Naive B cell (primary cell): ENCODE data around the gene ARHGAP8. TPM values are rescaled to one million over a fixed set of nuclear protein-coding genes. Genes with fewer than 3 reads are reported as not detected.

Experiments
- ATAC-seq, 2 donors: fragments of 150-1000 bp; cut with Tn5 transposase; 2 replicates each; pipeline ENCODE4 v1.10.0; 2021; ENCODE audit warnings: low read depth in 2 of 2, mild to moderate bottlenecking in 2 of 2, moderate library complexity in 2 of 2
- DNase-seq: peaks from one replicate; pipeline ENCODE4 v3.0.0; 2022
- H3K27ac Mint-ChIP-seq, 6 donors: one replicate each; pipeline ENCODE4 v1.8.0; 2020 to 2022; ENCODE audit warnings: mild to moderate bottlenecking in 6 of 6, mixed read lengths in 6 of 6, moderate library complexity in 5 of 6, inconsistent platforms in 2 of 6
- H3K27me3 Mint-ChIP-seq, 3 donors: one replicate each; pipeline ENCODE4 v1.8.0; 2021 to 2022; ENCODE audit warnings: mixed read lengths in 3 of 3, mild to moderate bottlenecking in 1 of 3
- H3K36me3 Mint-ChIP-seq, 2 donors: one replicate each; pipeline ENCODE4 v1.8.0; 2020 to 2022; ENCODE audit warnings: mixed read lengths in 2 of 2, inconsistent platforms in 1 of 2, mild to moderate bottlenecking in 1 of 2
- H3K4me1 Mint-ChIP-seq, 3 donors: one replicate each; pipeline ENCODE4 v1.8.0; 2020 to 2022; ENCODE audit warnings: mixed read lengths in 3 of 3, inconsistent platforms in 1 of 3, mild to moderate bottlenecking in 1 of 3, moderate library complexity in 1 of 3
- H3K4me3 Mint-ChIP-seq, 8 donors: one replicate each; pipeline ENCODE4 v1.8.0; 2020 to 2022; ENCODE audit warnings: mild to moderate bottlenecking in 8 of 8, mixed read lengths in 8 of 8, moderate library complexity in 8 of 8, inconsistent platforms in 2 of 8
- H3K9me3 Mint-ChIP-seq, 7 donors: one replicate each; pipeline ENCODE4 v1.8.0; 2020 to 2022; ENCODE audit warnings: mixed read lengths in 7 of 7, mild to moderate bottlenecking in 5 of 7, inconsistent platforms in 2 of 7, moderate library complexity in 1 of 7
- polyA plus RNA-seq, 6 donors: library from polyadenylated mRNA; unstranded; fragments of 300-500 nt; fragmentation: Illumina TruSeq; gene quantifications; one replicate each; pipeline ENCODE4 v1.2.3, GENCODE V29; 2021; ENCODE audit warnings: low read depth in 6 of 6

ARHGAP8 gene
- polyA plus RNA-seq, 6 donors from 2014 or later, result 0.17 TPM; not detected in 5

- DNase-seq (no peak), ATAC-seq (no peak)
- no peaks in the 10 kb centered on the region for H3K36me3 Mint-ChIP-seq
- no peaks in the 10 kb centered on the region for H3K9me3 Mint-ChIP-seq
- no peak overlapping the region for H3K27ac Mint-ChIP-seq
- no peak overlapping the region for H3K4me3 Mint-ChIP-seq
- no peaks in the 10 kb centered on the region for H3K27me3 Mint-ChIP-seq
- peaks cover 14 to 26% (median 22%) of the 10 kb centered on the region in 3 donors for H3K4me1 Mint-ChIP-seq
Observed at GRCh38 chr22:44712962-44713361, 39.4 kb upstream of the ARHGAP8 start.

- Mint-ChIP-seq H3K4me3 (no peak overlapping the region), H3K9me3 (no peaks in the 10 kb centered on the region), H3K27ac (no peak overlapping the region)
Observed at GRCh38 chr22:44714703-44715350, 37.5 kb upstream of the ARHGAP8 start.

DNA sequence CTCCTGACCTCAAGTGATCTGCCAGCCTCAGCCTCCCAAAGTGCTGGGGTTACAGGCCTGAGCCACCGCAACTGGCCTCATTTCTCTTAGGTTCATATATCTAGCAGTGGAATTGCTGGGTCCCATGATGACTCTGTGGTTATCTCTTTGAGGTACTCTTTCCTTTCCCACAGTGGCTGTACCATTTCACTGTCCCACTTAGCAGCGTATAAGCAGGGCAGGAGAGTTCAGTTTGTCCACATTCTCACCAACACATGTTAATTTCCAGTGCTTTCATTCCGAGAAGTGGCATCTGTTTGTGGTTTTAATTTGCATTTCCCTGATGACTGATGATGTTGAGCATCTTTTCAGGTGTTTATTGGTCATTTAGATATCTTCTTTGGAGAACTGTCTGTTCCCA is 34.0 kb upstream of the ARHGAP8 start:
- H3K4me3 Mint-ChIP-seq, result no peak overlapping the region
- H3K36me3 Mint-ChIP-seq, result peaks cover 0 to 6% of the 10 kb centered on the region in 2 donors
- H3K9me3 Mint-ChIP-seq, result no peaks in the 10 kb centered on the region
- DNase-seq (no peak), ATAC-seq (peak in 1 of 2 donors; percentile 45)
- H3K4me1 Mint-ChIP-seq, result no peaks in the 10 kb centered on the region
- no peaks in the 10 kb centered on the region for H3K27me3 Mint-ChIP-seq
- no peak overlapping the region for H3K27ac Mint-ChIP-seq

More at GRCh38 chr22:44714703-44715350, 37.5 kb upstream of the ARHGAP8 start:
- Mint-ChIP-seq H3K4me1 (peaks cover 14 to 24% (median 19%) of the 10 kb centered on the region in 3 donors), H3K27me3 (no peaks in the 10 kb centered on the region), H3K36me3 (peaks cover 0 to 6% of the 10 kb centered on the region in 2 donors)
- DNase-seq (no peak), ATAC-seq (no peak)

DNA sequence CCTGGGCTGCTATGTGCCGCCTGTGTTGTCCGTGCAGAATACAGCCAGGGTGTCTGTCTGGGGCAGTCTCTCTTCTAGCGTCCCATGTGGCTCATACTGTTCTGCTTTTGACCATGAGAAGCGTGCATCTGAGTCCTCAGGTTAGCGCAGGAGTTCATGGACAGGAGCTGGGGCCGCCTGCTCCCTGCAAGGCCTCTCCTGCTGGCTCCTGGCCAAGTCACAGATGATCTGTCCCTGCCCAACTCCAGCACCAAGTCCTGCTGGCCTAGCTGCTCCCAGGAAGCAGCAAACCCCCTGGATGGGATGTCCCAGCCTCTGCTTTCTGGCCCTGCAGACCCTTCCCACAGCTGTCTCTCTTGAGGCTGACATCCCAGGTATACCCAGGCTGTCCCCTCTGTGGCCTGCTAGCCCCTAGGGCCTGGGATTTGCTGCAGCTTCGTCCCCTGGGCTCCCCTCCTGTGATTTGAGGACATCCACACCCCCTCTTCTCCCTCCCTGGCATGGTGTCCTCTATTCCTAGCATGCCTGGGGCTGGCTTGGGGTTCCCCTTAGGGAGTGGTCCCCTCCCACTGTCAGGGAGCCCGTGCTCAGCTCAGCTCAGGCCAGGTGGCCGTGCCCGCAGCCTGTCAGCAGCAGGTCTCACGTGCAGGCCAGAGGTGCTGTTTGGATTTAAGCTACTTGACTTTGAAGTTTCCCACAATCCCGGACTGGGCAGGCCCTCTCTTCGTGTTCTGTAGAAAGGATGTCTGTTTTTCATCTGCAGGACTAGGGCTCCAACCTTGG is 32.6 kb upstream of the ARHGAP8 start:
- Mint-ChIP-seq H3K27me3 (no peaks in the 10 kb centered on the region), H3K27ac (peak overlapping the region in 1 of 6 donors; percentile 69), H3K36me3 (peaks cover 0 to 6% of the 10 kb centered on the region in 2 donors), H3K9me3 (no peaks in the 10 kb centered on the region), H3K4me3 (no peak overlapping the region), H3K4me1 (no peaks in the 10 kb centered on the region)
- ATAC-seq, result no peak
- no peak for DNase-seq

DNA sequence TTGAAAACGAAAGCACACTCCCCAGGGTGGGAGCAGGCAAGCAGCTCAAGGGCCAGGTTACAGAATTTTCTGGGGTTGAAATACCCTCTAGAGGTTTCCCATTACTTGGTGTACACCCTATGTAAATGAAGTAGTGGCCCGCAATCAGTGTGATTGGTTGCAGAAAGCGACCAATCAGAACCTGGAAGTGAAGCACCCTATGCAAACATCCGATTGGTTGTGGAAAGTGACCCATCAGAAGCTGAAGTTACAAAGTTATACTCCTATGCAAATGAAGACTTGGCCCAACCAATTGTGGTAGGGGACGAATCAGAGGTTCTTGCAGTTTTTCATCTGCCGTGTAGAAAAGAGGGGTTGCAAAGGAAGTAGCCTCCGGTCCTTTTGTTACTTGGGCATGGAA is 31.2 kb upstream of the ARHGAP8 start:
- no peak overlapping the region for H3K4me3 Mint-ChIP-seq
- H3K36me3 Mint-ChIP-seq, result peaks cover 0 to 6% of the 10 kb centered on the region in 2 donors
- H3K27ac Mint-ChIP-seq, result peak overlapping the region in 1 of 6 donors; percentile 42
- DNase-seq, result no peak
- H3K4me1 Mint-ChIP-seq, result no peaks in the 10 kb centered on the region
- no peak for ATAC-seq
- no peaks in the 10 kb centered on the region for H3K9me3 Mint-ChIP-seq
- H3K27me3 Mint-ChIP-seq, result no peaks in the 10 kb centered on the region

DNA sequence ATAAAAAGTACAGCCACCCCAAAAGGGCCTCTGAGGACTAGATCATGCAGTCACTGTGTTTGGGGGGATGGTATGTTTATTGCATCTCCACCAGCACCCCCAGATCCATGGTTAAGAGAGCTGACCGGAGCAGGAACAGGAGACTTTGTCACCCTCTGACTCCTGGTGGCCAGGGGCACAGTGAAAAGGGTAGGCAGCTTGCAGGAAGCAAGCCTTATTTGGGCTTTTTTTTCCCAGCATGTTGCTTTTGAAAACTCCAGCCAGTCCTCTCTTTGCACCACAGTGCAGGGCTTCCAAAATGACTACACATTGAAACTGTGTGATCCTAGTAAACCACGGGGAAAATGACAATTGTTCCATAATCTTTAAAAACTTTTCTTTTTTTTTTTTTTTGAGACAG is 29.8 kb upstream of the ARHGAP8 start:
- no peak for DNase-seq
- Mint-ChIP-seq H3K4me3 (no peak overlapping the region), H3K4me1 (no peaks in the 10 kb centered on the region), H3K36me3 (peaks cover 0 to 6% of the 10 kb centered on the region in 2 donors), H3K27me3 (no peaks in the 10 kb centered on the region), H3K9me3 (no peaks in the 10 kb centered on the region), H3K27ac (no peak overlapping the region)
- no peak for ATAC-seq

GRCh38 chr22:44723801-44724200 is 28.6 kb upstream of the ARHGAP8 start:
- DNase-seq, result no peak
- H3K36me3 Mint-ChIP-seq, result peaks cover 0 to 1% of the 10 kb centered on the region in 2 donors
- H3K27me3 Mint-ChIP-seq, result no peaks in the 10 kb centered on the region
- no peak overlapping the region for H3K27ac Mint-ChIP-seq
- H3K4me3 Mint-ChIP-seq, result no peak overlapping the region
- ATAC-seq, result no peak
- H3K4me1 Mint-ChIP-seq, result no peaks in the 10 kb centered on the region
- no peaks in the 10 kb centered on the region for H3K9me3 Mint-ChIP-seq

GRCh38 chr22:44724416-44724815 is 28.0 kb upstream of the ARHGAP8 start:
- Mint-ChIP-seq H3K4me3 (peak overlapping the region in 1 of 8 donors; percentile 47), H3K36me3 (no peaks in the 10 kb centered on the region), H3K27me3 (no peaks in the 10 kb centered on the region), H3K27ac (peak overlapping the region in 1 of 6 donors; percentile 54), H3K4me1 (no peaks in the 10 kb centered on the region), H3K9me3 (no peaks in the 10 kb centered on the region)
- ATAC-seq, result no peak
- no peak for DNase-seq

- no peak overlapping the region for H3K27ac Mint-ChIP-seq
Observed at GRCh38 chr22:44724859-44725258, 27.5 kb upstream of the ARHGAP8 start.

DNA sequence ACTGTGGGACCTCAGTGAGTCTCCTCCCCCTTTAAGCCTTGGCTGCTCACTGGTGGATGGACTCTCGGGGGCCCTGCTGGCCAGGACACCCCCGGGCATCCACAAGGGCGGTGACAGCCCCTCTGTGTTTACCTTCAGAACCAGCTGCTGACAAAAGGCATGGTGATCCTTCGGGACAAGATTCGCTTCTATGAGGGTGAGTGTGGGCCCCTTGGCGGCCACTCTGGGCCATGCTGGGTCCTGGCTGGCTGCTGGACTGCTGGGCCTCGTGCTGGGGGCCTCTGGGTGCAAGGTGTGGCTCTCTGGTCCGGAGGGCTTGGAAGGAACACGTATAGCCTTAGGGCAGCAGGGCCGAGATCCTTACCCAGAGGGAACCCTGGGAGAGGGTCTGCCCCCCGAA is 25.9 kb upstream of the ARHGAP8 start:
- no peak overlapping the region for H3K27ac Mint-ChIP-seq
- DNase-seq, result no peak
- no peak overlapping the region for H3K4me3 Mint-ChIP-seq
- peaks cover 0 to 5% (median 0%) of the 10 kb centered on the region in 3 donors for H3K27me3 Mint-ChIP-seq
- peaks cover 0 to 4% (median 0%) of the 10 kb centered on the region in 3 donors for H3K4me1 Mint-ChIP-seq
- no peak for ATAC-seq
- H3K36me3 Mint-ChIP-seq, result no peaks in the 10 kb centered on the region
- H3K9me3 Mint-ChIP-seq, result no peaks in the 10 kb centered on the region

More at GRCh38 chr22:44724859-44725258, 27.5 kb upstream of the ARHGAP8 start:
- DNase-seq (no peak), ATAC-seq (no peak)
- Mint-ChIP-seq H3K9me3 (no peaks in the 10 kb centered on the region), H3K4me3 (no peak overlapping the region), H3K4me1 (no peaks in the 10 kb centered on the region), H3K36me3 (no peaks in the 10 kb centered on the region), H3K27me3 (no peaks in the 10 kb centered on the region)

- peaks cover 0 to 5% (median 0%) of the 10 kb centered on the region in 3 donors for H3K27me3 Mint-ChIP-seq
- no peak overlapping the region for H3K27ac Mint-ChIP-seq
- H3K4me1 Mint-ChIP-seq, result peaks cover 0 to 4% (median 0%) of the 10 kb centered on the region in 3 donors
Observed at GRCh38 chr22:44727148-44727547, 25.2 kb upstream of the ARHGAP8 start.

GRCh38 chr22:44727709-44728108 is 24.7 kb upstream of the ARHGAP8 start:
- Mint-ChIP-seq H3K36me3 (no peaks in the 10 kb centered on the region), H3K9me3 (no peaks in the 10 kb centered on the region), H3K27me3 (peaks cover 0 to 5% (median 0%) of the 10 kb centered on the region in 3 donors), H3K4me3 (peak overlapping the region in 1 of 8 donors; percentile 57), H3K4me1 (peaks cover 0 to 4% (median 0%) of the 10 kb centered on the region in 3 donors), H3K27ac (peak overlapping the region in 1 of 6 donors; percentile 77)
- ATAC-seq (no peak), DNase-seq (no peak)

More at GRCh38 chr22:44727148-44727547, 25.2 kb upstream of the ARHGAP8 start:
- H3K36me3 Mint-ChIP-seq, result no peaks in the 10 kb centered on the region
- H3K4me3 Mint-ChIP-seq, result no peak overlapping the region
- no peak for ATAC-seq
- no peaks in the 10 kb centered on the region for H3K9me3 Mint-ChIP-seq
- DNase-seq, result no peak

DNA sequence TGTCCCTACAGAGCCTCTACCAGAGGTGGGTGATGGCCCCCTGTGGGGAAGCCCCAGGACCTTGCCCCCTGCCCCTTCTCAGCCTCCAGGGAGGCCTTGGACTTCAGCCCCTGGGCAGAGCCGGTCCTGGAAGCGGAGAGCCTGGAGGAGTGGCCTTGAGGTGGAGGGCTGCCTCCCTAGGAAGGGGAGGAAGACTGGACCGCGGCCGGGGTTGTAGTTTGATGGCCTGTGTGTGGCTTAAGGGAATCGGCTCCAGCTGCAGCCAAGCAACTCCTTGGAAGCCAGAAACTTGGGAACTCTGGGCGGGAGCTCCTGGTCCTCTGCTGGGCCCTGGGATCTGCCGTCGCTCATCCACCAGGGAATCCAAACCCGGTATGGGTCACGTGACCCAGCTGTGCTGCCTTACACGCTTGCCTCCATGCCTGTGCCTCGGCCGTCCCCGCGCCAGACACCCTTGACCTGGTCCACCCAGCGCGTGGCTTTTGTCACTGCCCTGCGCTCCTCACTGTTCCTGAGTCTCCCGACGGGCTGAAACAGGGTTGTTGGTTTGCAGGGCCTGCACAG is 23.5 kb upstream of the ARHGAP8 start:
- H3K4me1 Mint-ChIP-seq, result peaks cover 0 to 4% (median 0%) of the 10 kb centered on the region in 3 donors
- peaks cover 0 to 5% (median 0%) of the 10 kb centered on the region in 3 donors for H3K27me3 Mint-ChIP-seq
- no peak for ATAC-seq
- H3K4me3 Mint-ChIP-seq, result peak overlapping the region in 3 of 8 donors; percentile 45 to 75 (median 56)
- DNase-seq, result no peak
- H3K9me3 Mint-ChIP-seq, result no peaks in the 10 kb centered on the region
- no peak overlapping the region for H3K27ac Mint-ChIP-seq
- H3K36me3 Mint-ChIP-seq, result no peaks in the 10 kb centered on the region
